ENCODE results near the gene DDRGK1. TPM values are rescaled to one million over a fixed set of nuclear protein-coding genes. Genes with fewer than 3 reads are reported as not detected.

Gene DDRGK1
- total and polyA plus RNA-seq, 2 experiments from 2014 or later = 92.9 to 154 TPM

- TF ChIP-seq EZH2 (IDR thresholded peaks at IDR 0.05; ENCODE audit: borderline replicate concordance) (no peak), EZH2phosphoT487 (IDR thresholded peaks at IDR 0.05; ENCODE audit: low read depth, severe bottlenecking, unreplicated experiment) (no peak)
- TF ChIP-seq, protein P1, sequence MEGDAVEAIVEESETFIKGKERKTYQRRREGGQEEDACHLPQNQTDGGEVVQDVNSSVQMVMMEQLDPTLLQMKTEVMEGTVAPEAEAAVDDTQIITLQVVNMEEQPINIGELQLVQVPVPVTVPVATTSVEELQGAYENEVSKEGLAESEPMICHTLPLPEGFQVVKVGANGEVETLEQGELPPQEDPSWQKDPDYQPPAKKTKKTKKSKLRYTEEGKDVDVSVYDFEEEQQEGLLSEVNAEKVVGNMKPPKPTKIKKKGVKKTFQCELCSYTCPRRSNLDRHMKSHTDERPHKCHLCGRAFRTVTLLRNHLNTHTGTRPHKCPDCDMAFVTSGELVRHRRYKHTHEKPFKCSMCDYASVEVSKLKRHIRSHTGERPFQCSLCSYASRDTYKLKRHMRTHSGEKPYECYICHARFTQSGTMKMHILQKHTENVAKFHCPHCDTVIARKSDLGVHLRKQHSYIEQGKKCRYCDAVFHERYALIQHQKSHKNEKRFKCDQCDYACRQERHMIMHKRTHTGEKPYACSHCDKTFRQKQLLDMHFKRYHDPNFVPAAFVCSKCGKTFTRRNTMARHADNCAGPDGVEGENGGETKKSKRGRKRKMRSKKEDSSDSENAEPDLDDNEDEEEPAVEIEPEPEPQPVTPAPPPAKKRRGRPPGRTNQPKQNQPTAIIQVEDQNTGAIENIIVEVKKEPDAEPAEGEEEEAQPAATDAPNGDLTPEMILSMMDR (IDR thresholded peaks at IDR 0.05; ENCODE audit: poor library complexity) = no peak
- WGBS (ENCODE audit: low lambda C conversion rate, missing lambda C conversion rate) = 97% methylated on average over 18 of the region's 18 CpGs
- Histone ChIP-seq H3K4me1 (ENCODE audit: insufficient read depth) (no peaks in the 10 kb centered on the region), H3K36me3 (replicated peaks; ENCODE audit: insufficient read depth, low read depth) (no peaks in the 10 kb centered on the region), H2AFZ (no peak overlapping the region), H3K79me2 (no peaks in the 10 kb centered on the region), H3K4me2 (no peak overlapping the region), H4K20me1 (ENCODE audit: insufficient read depth, poor library complexity, severe bottlenecking) (no peaks in the 10 kb centered on the region), H3K9me2 (replicated peaks; ENCODE audit: insufficient read depth) (no peaks in the 10 kb centered on the region), H3K27me3 (no peaks in the 10 kb centered on the region), H3K27ac (no peak overlapping the region), H3K4me3 (no peak overlapping the region), H3K9me3 (ENCODE audit: low read depth) (no peaks in the 10 kb centered on the region)
- no peak for DNase-seq (ENCODE audit: low spot score)
Measured at GRCh38 chr20:3192226-3193015, 12.1 kb downstream of the DDRGK1 start.

GRCh38 chr20:3190681-3191111, 13.8 kb downstream of the DDRGK1 start:
- no peaks in the 10 kb centered on the region for H3K36me3 ChIP-seq (replicated peaks; ENCODE audit: insufficient read depth, low read depth)

DNA sequence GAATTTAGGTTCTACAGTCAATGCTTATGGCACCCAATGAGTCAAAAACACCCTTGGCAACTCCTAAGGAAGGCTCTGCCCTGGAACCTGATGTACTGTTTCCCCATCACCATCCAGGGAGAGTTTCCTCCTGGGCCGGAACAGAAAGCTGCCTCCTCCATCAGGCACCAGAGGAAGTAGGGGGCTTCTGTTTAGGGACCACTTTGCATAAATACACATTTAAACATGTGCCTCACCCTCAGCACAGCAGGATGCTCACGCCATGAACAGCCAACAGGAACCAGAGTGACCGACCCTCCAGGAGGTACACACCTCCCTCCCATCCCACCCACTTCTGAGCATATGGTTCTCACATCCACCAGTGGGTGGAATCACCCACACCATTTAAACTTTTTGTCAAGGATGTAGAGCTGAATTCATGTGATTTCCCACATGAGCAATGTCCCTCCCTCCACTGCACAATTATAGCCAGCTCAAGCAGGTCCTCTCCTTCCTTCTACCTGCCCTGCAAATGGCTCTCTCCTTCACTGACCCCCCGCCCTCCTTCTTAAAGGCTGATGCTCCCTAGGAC, 14.8 kb downstream of the DDRGK1 start:
- Histone ChIP-seq H3K27me3 (no peaks in the 10 kb centered on the region), H3K27ac (no peak overlapping the region), H4K20me1 (ENCODE audit: insufficient read depth, poor library complexity, severe bottlenecking) (no peaks in the 10 kb centered on the region), H3K79me2 (no peaks in the 10 kb centered on the region), H3K36me3 (replicated peaks; ENCODE audit: insufficient read depth, low read depth) (no peaks in the 10 kb centered on the region), H3K4me2 (no peak overlapping the region), H2AFZ (no peak overlapping the region), H3K4me3 (no peak overlapping the region), H3K9me3 (ENCODE audit: low read depth) (no peaks in the 10 kb centered on the region), H3K4me1 (ENCODE audit: insufficient read depth) (no peaks in the 10 kb centered on the region), H3K9me2 (replicated peaks; ENCODE audit: insufficient read depth) (no peaks in the 10 kb centered on the region)
- no peak for TF ChIP-seq EZH2phosphoT487 (IDR thresholded peaks at IDR 0.05; ENCODE audit: low read depth, severe bottlenecking, unreplicated experiment)
- TF ChIP-seq EZH2 (IDR thresholded peaks at IDR 0.05; ENCODE audit: borderline replicate concordance) = no peak
- TF ChIP-seq, protein P1 (IDR thresholded peaks at IDR 0.05; ENCODE audit: poor library complexity) = no peak
- no peak for DNase-seq (ENCODE audit: low spot score)
- 93% methylated on average over 4 of the region's 4 CpGs for WGBS (ENCODE audit: low lambda C conversion rate, missing lambda C conversion rate)

More at GRCh38 chr20:3190681-3191111, 13.8 kb downstream of the DDRGK1 start:
- no peaks in the 10 kb centered on the region for H3K79me2 ChIP-seq
- no peaks in the 10 kb centered on the region for H4K20me1 ChIP-seq (ENCODE audit: insufficient read depth, poor library complexity, severe bottlenecking)
- H3K4me3 ChIP-seq = no peak overlapping the region
- WGBS (ENCODE audit: low lambda C conversion rate, missing lambda C conversion rate) = 94% methylated on average over 14 of the region's 14 CpGs
- no peak overlapping the region for H2AFZ ChIP-seq
- H3K27ac ChIP-seq = no peak overlapping the region
- H3K27me3 ChIP-seq = no peaks in the 10 kb centered on the region
- no peaks in the 10 kb centered on the region for H3K9me3 ChIP-seq (ENCODE audit: low read depth)
- TF ChIP-seq, protein P1 (IDR thresholded peaks at IDR 0.05; ENCODE audit: poor library complexity) = no peak
- no peak for TF ChIP-seq EZH2phosphoT487 (IDR thresholded peaks at IDR 0.05; ENCODE audit: low read depth, severe bottlenecking, unreplicated experiment)
- TF ChIP-seq EZH2 (IDR thresholded peaks at IDR 0.05; ENCODE audit: borderline replicate concordance) = no peak
- no peak for DNase-seq (ENCODE audit: low spot score)
- H3K9me2 ChIP-seq (replicated peaks; ENCODE audit: insufficient read depth) = no peaks in the 10 kb centered on the region
- no peak overlapping the region for H3K4me2 ChIP-seq
- H3K4me1 ChIP-seq (ENCODE audit: insufficient read depth) = no peaks in the 10 kb centered on the region
